ENCODE data around the gene GGPS1.

DNA sequence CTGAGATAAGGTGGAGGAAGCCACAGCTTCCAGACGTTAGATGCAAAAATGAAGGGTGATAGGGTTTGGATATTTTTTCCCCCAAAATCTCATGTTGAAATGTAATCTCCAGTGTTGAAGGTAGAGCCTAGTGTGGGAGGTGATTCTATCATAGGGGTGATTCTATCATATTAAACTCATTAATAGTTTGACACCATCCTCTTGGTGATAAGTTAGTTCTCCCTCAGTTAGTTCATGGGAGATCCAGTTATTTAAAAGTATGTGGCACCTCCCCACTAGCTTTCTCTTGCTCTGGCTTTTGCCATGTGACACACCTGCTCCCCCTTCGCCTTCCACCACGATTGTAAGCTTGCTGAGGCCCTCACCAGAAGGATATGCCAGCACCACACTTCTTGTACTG, 30.5 kb downstream of the GGPS1 start:
- TF ChIP-seq YY1 (IDR thresholded peaks at IDR 0.05; ENCODE audit: low read depth): no peak
- no peak for TF ChIP-seq CEBPB (IDR thresholded peaks at IDR 0.05)
- TF ChIP-seq EP300 (IDR thresholded peaks at IDR 0.05; ENCODE audit: borderline replicate concordance): no peak
- no peak for TF ChIP-seq RAD21 (IDR thresholded peaks at IDR 0.05; ENCODE audit: low read depth)
- no peak for TF ChIP-seq ZBTB7A (IDR thresholded peaks at IDR 0.05; ENCODE audit: low read depth)
- no peak for TF ChIP-seq REST (IDR thresholded peaks at IDR 0.05; ENCODE audit: low read depth)
- TF ChIP-seq TAF1 (IDR thresholded peaks at IDR 0.05; ENCODE audit: low read depth): no peak
- TF ChIP-seq TCF12 (IDR thresholded peaks at IDR 0.05; ENCODE audit: low read depth): no peak
- TF ChIP-seq CREB1 (IDR thresholded peaks at IDR 0.05; ENCODE audit: low read depth): no peak
- TF ChIP-seq FOXM1 (IDR thresholded peaks at IDR 0.05; ENCODE audit: borderline replicate concordance, low read depth): no peak
- TF ChIP-seq TEAD4 (IDR thresholded peaks at IDR 0.05): no peak
- no peak for TF ChIP-seq EGR1 (IDR thresholded peaks at IDR 0.05)

Data from Ishikawa (cell line).